SK-N-SH (cell line): ENCODE measurements around the gene XPOT. TPM values are rescaled to one million over a fixed set of nuclear protein-coding genes. Genes with fewer than 3 reads are reported as not detected.

Experiments used
- CTCF ChIA-PET: fragments of 300-600, 350-600 bp; formaldehyde crosslinking; extraction: SDS; loops from one replicate; lab custom pipeline; 2021; lab: Yijun Ruan, JAX
- POLR2A ChIA-PET: fragments of 350-600 bp; sonication (Branson Sonifier 250); formaldehyde crosslinking; extraction: SDS; loops from one replicate; lab custom pipeline; 2020; ENCODE audit warnings: antibody characterized with exemption, inconsistent platforms; lab: Yijun Ruan, JAX
- DNase-seq: peaks from one replicate; pipeline ENCODE4 v3.0.0; 2012
- H2AFZ ChIP-seq: fragments of 200-600 bp; sonication (generic); 2 replicates; pipeline ENCODE4 v1.8.1; 2016; ENCODE audit warnings: antibody characterized with exemption, mild to moderate bottlenecking, low read depth
- H3F3A ChIP-seq: fragments of 200-600 bp; sonication (generic); replicated peaks from 2 replicates; pipeline ENCODE3; 2016; ENCODE audit warnings: antibody characterized with exemption, mild to moderate bottlenecking; ENCODE audit not compliant: insufficient read depth
- H3K27ac ChIP-seq, 2 experiments: fragments of 200-500 bp in 1 of 2; fragments of 200-600 bp in 1 of 2; sonication (Bioruptor generic) in 1 of 2; sonication (generic), shearing (Covaris generic) in 1 of 2; 2 replicates each; pipeline versions ENCODE4 v1.5.1 to v1.6.1; 2014 to 2016; ENCODE audit warnings: low read depth in 2 of 2, inconsistent platforms in 1 of 2, low read length in 1 of 2, mild to moderate bottlenecking in 1 of 2, mixed read lengths in 1 of 2
- H3K27me3 ChIP-seq: fragments of 200-600 bp; sonication (generic), shearing (Covaris generic); 2 replicates; pipeline ENCODE4 v1.6.1; 2016; ENCODE audit warnings: mixed run types; ENCODE audit not compliant: insufficient read depth
- H3K36me3 ChIP-seq, 2 experiments: fragments of 200-500 bp in 1 of 2; fragments of 200-600 bp in 1 of 2; sonication (Bioruptor generic) in 1 of 2; sonication (generic) in 1 of 2; replicated peaks in 1 of 2; 2 replicates each; pipeline versions ENCODE3 to v1.5.1; 2014 to 2016; ENCODE audit warnings: low read length in 1 of 2, mild to moderate bottlenecking in 1 of 2; ENCODE audit not compliant: insufficient read depth in 2 of 2, control insufficient read depth in 1 of 2
- H3K4me1 ChIP-seq, 2 experiments: fragments of 200-500 bp in 1 of 2; fragments of 200-600 bp in 1 of 2; sonication (Bioruptor generic) in 1 of 2; sonication (generic), shearing (Covaris generic) in 1 of 2; 2 replicates each; pipeline versions ENCODE4 v1.5.1 to v1.6.1; 2014 to 2016; ENCODE audit warnings: low read depth in 1 of 2, low read length in 1 of 2, mixed run types in 1 of 2; ENCODE audit not compliant: insufficient read depth in 2 of 2, control insufficient read depth in 1 of 2
- H3K4me2 ChIP-seq: fragments of 200-600 bp; sonication (generic), shearing (Covaris generic); 2 replicates; pipeline ENCODE4 v1.6.1; 2017; ENCODE audit warnings: mixed run types
- H3K4me3 ChIP-seq, 2 experiments: fragments of 200-500 bp in 1 of 2; fragments of 200-600 bp in 1 of 2; sonication (Bioruptor generic) in 1 of 2; sonication (generic), shearing (Covaris generic) in 1 of 2; 2 replicates each; pipeline versions ENCODE4 v1.5.1 to v1.8.1; 2014 to 2016; ENCODE audit warnings: low read depth in 2 of 2, inconsistent platforms in 1 of 2, low read length in 1 of 2, mild to moderate bottlenecking in 1 of 2, mixed read lengths in 1 of 2, moderate library complexity in 1 of 2
- H3K79me2 ChIP-seq: fragments of 200-600 bp; sonication (generic); 2 replicates; pipeline ENCODE4 v1.8.1; 2017; ENCODE audit warnings: mild to moderate bottlenecking; ENCODE audit not compliant: insufficient read depth
- H3K9ac ChIP-seq: fragments of 200-600 bp; sonication (generic); 2 replicates; pipeline ENCODE4 v1.6.1; 2017; ENCODE audit warnings: mixed run types
- H3K9me2 ChIP-seq: fragments of 200-600 bp; sonication (generic); 2 replicates; pipeline ENCODE4 v1.6.1; 2017; ENCODE audit warnings: mixed run types
- H3K9me3 ChIP-seq: fragments of 200-600 bp; sonication (generic); 2 replicates; pipeline ENCODE4 v1.6.1; 2017; ENCODE audit warnings: mixed run types, mild to moderate bottlenecking, moderate library complexity
- H4K20me1 ChIP-seq: fragments of 200-600 bp; sonication (generic); 2 replicates; pipeline ENCODE4 v1.6.1; 2017; ENCODE audit warnings: mild to moderate bottlenecking, mixed run types; ENCODE audit not compliant: insufficient read depth
- CTCF ChIP-seq: fragments of 200-600 bp; sonication (generic); IDR thresholded peaks from 2 replicates; pipeline ENCODE4 v1.6.1; 2017; ENCODE audit warnings: antibody characterized with exemption, mild to moderate bottlenecking, moderate library complexity
- EP300 ChIP-seq, 2 experiments: IDR thresholded peaks; 2 replicates each; pipeline versions ENCODE4 v1.4.0 to v1.6.1; 2012; ENCODE audit warnings: borderline replicate concordance in 1 of 2, low read depth in 1 of 2, low read length in 1 of 2
- GATA2 ChIP-seq: sonication (generic); formaldehyde crosslinking; IDR thresholded peaks from 2 replicates; pipeline ENCODE4 v1.5.0; 2020; ENCODE audit warnings: mild to moderate bottlenecking, missing genetic modification reagents
- MAX ChIP-seq: IDR thresholded peaks from 2 replicates; pipeline ENCODE4 v1.4.0; 2012; ENCODE audit warnings: low read depth
- POLR2AphosphoS5 ChIP-seq: IDR thresholded peaks from 2 replicates; pipeline ENCODE4 v1.6.1; 2012; ENCODE audit warnings: low read depth, low read length
- RAD21 ChIP-seq: IDR thresholded peaks from 2 replicates; pipeline ENCODE4 v1.6.1; 2012; ENCODE audit warnings: mild to moderate bottlenecking, low read length
- RCOR1 ChIP-seq: fragments of 150-350 bp; IDR thresholded peaks from 2 replicates; pipeline ENCODE4 v1.6.1; 2017; ENCODE audit warnings: antibody characterized with exemption, low read length
- RFX5 ChIP-seq: IDR thresholded peaks from 2 replicates; pipeline ENCODE4 v1.6.1; 2012; ENCODE audit warnings: mild to moderate bottlenecking, improper control_type of control experiment, low read length
- RXRA ChIP-seq: IDR thresholded peaks from 2 replicates; pipeline ENCODE4 v1.4.0; 2012; ENCODE audit warnings: low read depth, mild to moderate bottlenecking, borderline replicate concordance
- SMC3 ChIP-seq: IDR thresholded peaks from 2 replicates; pipeline ENCODE4 v1.6.1; 2012; ENCODE audit warnings: low read depth, low read length, improper control_type of control experiment
- TAF1 ChIP-seq: IDR thresholded peaks from 2 replicates; pipeline ENCODE4 v1.6.1; 2012; ENCODE audit warnings: low read depth, mild to moderate bottlenecking, low read length, moderate library complexity, borderline replicate concordance
- TCF12 ChIP-seq: IDR thresholded peaks from 2 replicates; pipeline ENCODE4 v1.4.0; 2012
- TEAD4 ChIP-seq: IDR thresholded peaks from 2 replicates; pipeline ENCODE4 v1.4.0; 2012; ENCODE audit warnings: mild to moderate bottlenecking, borderline replicate concordance; ENCODE audit not compliant: insufficient read depth
- YY1 ChIP-seq: IDR thresholded peaks from 2 replicates; pipeline ENCODE4 v1.4.0; 2012; ENCODE audit warnings: low read depth, mild to moderate bottlenecking
- WGBS: methylation state at CpG from one replicate; pipeline ENCODE4 v1.1.6; 2017; ENCODE audit warnings: low lambda C conversion rate; 5-methylcytosine and 5-hydroxymethylcytosine counted together
- polyA plus RNA-seq, 3 experiments: library from polyadenylated mRNA; depleted of rRNA; stranded (reverse); fragments of >200 nt; gene quantifications; 2 replicates each; pipeline ENCODE4 v1.2.3, GENCODE V29; 2012
- TF ChIP-seq, protein P1 (sequence below): IDR thresholded peaks from 2 replicates; pipeline ENCODE4 v1.4.0; 2012; ENCODE audit warnings: low read depth, borderline replicate concordance

XPOT gene
- polyA plus RNA-seq, 1 of the 3 experiments (the other 2 are of a cell fraction), result 25.6 TPM

DNA sequence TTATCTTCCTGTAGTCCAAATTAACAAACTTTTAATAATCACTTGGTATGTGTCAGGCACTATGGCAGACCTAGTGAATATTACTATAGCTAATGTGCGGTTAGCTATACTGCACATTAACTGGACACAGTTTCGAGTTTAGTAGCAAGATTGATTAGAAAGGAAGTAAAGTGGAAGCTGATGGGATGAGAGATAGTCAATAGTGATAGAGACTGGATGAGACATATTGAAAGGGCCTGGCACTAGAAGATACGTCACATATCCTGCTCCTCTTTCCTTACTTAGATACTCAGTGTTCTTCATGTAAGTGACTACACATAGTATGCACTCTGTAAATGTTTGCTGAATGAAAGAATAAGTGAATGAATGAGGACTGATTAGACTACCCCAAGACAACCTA is 53.3 kb downstream of the XPOT start:
- H3K79me2 ChIP-seq, result peaks cover 92% of the 10 kb centered on the region
- H3K27ac ChIP-seq, result no peak overlapping the region
- H3K4me1 ChIP-seq, result peaks cover 7 to 23% of the 10 kb centered on the region in 2 experiments; a peak in 3 of 4 replicates
- no peak for DNase-seq
- peaks cover 14% of the 10 kb centered on the region for H3F3A ChIP-seq
- H2AFZ ChIP-seq, result no peak overlapping the region
- no peak overlapping the region for H3K9ac ChIP-seq
- H3K4me2 ChIP-seq, result no peak overlapping the region
- peaks cover 28 to 30% of the 10 kb centered on the region in 2 experiments for H3K36me3 ChIP-seq
- WGBS, result 93% methylated on average over 3 of the region's 3 CpGs
- POLR2A ChIA-PET, result no interaction called here
- CTCF ChIA-PET, result interaction anchor here (1.2 kb wide), 1 partner anchor 91 kb away, joined by 3 read pairs; no protein-coding TSS in a partner anchor
- H4K20me1 ChIP-seq, result peaks cover 14% of the 10 kb centered on the region; the same call in 1 of the 2 replicates
- H3K4me3 ChIP-seq, result no peak overlapping the region
- no peaks in the 10 kb centered on the region for H3K27me3 ChIP-seq
- TF ChIP-seq GATA2 (no peak), EP300 (IDR thresholded peaks at IDR 0.05; ENCODE audit: borderline replicate concordance in 1 of 2, low read depth in 1 of 2, low read length in 1 of 2) (no peak), RAD21 (no peak), CTCF (no peak), RXRA (no peak), TCF12 (no peak), POLR2AphosphoS5 (no peak), YY1 (no peak), RFX5 (no peak), RCOR1 (no peak), TAF1 (no peak)
- TF ChIP-seq, protein P1, sequence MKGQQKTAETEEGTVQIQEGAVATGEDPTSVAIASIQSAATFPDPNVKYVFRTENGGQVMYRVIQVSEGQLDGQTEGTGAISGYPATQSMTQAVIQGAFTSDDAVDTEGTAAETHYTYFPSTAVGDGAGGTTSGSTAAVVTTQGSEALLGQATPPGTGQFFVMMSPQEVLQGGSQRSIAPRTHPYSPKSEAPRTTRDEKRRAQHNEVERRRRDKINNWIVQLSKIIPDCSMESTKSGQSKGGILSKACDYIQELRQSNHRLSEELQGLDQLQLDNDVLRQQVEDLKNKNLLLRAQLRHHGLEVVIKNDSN, result no peak
- H3K9me2 ChIP-seq, result no peaks in the 10 kb centered on the region
- H3K9me3 ChIP-seq, result no peaks in the 10 kb centered on the region

- H3K9ac ChIP-seq, result no peak overlapping the region
- H3K9me2 ChIP-seq, result no peaks in the 10 kb centered on the region
- H2AFZ ChIP-seq, result no peak overlapping the region
- H3K4me3 ChIP-seq, result no peak overlapping the region
- peaks cover 92% of the 10 kb centered on the region for H3K79me2 ChIP-seq
- CTCF ChIA-PET, result no interaction called here
- H3F3A ChIP-seq, result peaks cover 13% of the 10 kb centered on the region
- no peak overlapping the region for H3K4me2 ChIP-seq
- WGBS, result 78% methylated on average over 4 of the region's 4 CpGs
- no peak for DNase-seq
- H3K27me3 ChIP-seq, result no peaks in the 10 kb centered on the region
- no peaks in the 10 kb centered on the region for H3K9me3 ChIP-seq
- POLR2A ChIA-PET, result no interaction called here
- no peak overlapping the region for H3K27ac ChIP-seq
- peaks cover 7 to 23% of the 10 kb centered on the region in 2 experiments; a peak in 3 of 4 replicates for H3K4me1 ChIP-seq
- no peak for TF ChIP-seq SMC3
- no peak for TF ChIP-seq TEAD4
- no peak for TF ChIP-seq MAX
- no peak for TF ChIP-seq CTCF
- peaks cover 14% of the 10 kb centered on the region; the same call in 1 of the 2 replicates for H4K20me1 ChIP-seq
- peaks cover 31 to 35% of the 10 kb centered on the region in 2 experiments for H3K36me3 ChIP-seq
Measured at GRCh38 chr12:64457923-64458322, 53.7 kb downstream of the XPOT start.
